Erythroblast (primary cell): ENCODE results near the gene SLC9A2.

Source experiments
- GATA1 ChIP-seq: IDR thresholded peaks from 2 replicates; pipeline ENCODE4 v1.6.1; 2011; ENCODE audit warnings: low read depth, mild to moderate bottlenecking, control low read depth, low read length, moderate library complexity
- POLR2A ChIP-seq: IDR thresholded peaks from 2 replicates; pipeline ENCODE4 v1.6.1; 2011; ENCODE audit warnings: mild to moderate bottlenecking, low read length

DNA sequence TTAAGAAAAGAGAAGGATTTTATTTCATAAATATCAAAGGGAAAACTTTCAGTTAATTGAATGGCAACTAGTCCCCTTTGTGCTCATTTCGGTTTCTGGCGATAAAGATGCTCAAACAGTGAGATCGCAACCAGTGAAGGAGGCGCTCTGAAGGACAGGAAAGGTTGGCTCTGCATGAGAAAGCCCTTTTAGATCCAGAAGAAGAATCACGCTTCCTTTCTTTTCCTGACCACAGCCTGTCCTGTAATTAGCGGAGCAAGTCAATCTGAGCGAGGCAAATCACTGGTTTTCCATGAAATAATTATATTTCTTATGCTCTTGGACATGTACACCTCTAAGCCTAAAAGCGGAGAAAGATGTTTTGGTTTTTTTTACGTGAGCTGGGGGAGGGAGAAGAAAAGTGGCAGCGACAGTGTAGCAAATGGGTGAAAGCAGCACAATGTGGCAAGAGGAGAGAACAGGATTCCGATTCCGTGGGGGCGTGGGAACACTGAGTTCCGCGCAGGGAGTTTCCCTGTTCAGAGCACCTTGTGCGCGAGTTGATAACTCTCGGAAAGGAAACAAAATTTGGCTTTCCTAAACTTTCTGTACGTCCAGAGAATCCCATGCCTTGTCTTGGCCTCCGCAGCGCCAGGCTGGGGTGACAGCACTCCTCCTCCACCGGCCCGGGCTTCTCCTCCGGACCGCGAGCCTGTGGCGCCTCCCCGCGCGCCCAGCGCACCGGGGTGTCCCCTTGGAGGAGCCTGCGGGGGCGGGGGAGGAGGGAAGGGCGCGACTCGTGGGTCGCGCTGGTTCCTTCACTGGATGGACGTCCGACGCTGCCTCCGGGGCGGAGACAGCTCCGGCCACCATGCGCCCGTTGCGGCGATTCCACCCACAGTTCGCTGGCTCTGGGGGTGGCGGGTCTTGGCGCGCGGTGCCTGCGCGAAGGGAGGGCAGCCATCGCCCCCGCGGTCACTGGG, 620 bp upstream of the SLC9A2 start:
- no peak for TF ChIP-seq POLR2A
- no peak for TF ChIP-seq GATA1
